GM19468 (cell line): Measurements from ENCODE around the gene THADA.
A peak's percentile ranks its signal among the peaks of the same experiment; 100 is the strongest.

ENCODE experiments used
- ATAC-seq: cut with Tn5 transposase; IDR thresholded peaks from one replicate; pipeline ENCODE4 v1.9.1; 2021; ENCODE audit warnings: mild to moderate bottlenecking, moderate library complexity, moderate number of reproducible peaks; ENCODE audit not compliant: unreplicated experiment; ENCODE audit errors: extremely low read depth

THADA gene

DNA sequence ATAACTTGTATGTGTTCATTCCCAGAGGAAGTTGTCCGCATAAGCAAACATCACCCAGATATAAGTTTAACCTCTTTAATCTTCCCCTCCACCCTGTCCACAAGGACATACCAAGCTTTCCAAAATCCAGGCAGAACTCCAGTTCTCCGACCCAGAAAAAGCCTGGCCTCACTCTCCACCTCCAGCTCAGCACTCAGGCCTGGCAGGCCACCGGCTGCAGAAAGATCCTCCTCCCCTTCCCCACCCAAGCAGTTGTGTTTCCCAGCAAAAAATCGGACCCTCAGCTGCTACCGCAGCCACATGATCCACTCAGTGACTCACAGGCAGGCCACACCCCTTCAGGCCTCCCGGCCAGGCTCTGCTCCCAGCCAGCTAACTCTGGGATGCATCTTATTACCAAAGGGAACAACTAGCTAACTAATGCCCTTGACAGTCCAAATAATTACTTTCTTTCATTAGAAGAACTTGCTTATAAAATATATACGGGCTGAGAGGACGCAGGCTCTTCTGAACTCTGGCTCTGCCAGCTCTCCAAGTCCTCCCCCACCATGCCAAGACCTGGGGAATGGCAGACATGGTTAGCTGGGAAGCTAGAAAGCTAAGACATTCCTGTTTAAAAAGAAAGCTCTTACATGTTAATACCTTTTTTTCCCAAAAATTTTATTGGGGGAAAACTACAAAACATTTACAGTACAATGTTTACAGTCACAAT, 373.9 kb downstream of the THADA start:
- ATAC-seq: no peak

DNA sequence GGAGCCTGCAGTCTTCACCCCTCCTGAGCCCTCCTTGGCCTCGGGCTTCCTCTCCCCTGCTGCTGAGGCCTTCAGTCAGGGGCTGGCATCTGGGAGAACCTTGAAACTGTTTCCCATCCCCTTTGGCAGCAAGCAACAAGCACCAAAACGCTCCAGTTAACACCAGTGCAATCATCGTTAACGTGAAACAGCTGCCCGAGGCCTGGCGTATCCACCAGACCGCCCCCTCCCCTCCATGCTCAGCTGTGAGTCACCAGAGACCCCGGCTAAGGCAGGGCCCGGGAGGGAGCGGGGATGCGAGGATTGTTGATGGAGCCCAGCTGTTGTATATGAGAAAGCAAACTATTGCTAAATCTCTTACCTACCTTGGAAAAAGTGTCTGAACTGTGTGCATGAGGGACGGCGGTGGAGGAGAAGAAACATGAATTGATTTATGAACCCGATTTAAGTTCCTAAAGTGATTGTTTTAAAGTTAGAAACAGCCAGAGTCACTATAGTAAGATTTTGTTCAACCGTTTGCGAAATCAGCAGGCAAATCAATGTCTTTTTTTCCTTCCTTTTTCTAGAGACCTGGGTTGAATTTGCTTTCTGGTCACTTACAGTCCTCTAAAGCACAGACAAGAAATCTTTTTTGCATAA, 374.6 kb downstream of the THADA start:
- ATAC-seq: no peak

DNA sequence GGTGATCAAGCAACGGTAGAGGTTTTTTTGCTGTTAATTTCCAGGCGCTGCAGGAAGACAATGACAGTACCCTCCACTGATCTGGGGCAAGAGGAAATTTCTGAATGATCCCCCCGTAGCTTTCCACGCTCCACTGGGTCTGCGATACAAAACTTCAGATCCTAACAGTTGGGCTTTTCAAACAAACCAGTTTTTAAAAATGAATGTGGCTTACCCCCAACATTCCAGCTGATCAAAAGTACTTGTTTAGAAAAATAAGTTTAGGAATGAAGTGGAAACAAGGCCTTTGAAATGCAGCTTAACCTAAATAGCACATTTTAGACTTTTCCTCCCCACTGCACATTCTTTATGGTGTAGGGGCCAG, 375.1 kb downstream of the THADA start:
- no peak for ATAC-seq

DNA sequence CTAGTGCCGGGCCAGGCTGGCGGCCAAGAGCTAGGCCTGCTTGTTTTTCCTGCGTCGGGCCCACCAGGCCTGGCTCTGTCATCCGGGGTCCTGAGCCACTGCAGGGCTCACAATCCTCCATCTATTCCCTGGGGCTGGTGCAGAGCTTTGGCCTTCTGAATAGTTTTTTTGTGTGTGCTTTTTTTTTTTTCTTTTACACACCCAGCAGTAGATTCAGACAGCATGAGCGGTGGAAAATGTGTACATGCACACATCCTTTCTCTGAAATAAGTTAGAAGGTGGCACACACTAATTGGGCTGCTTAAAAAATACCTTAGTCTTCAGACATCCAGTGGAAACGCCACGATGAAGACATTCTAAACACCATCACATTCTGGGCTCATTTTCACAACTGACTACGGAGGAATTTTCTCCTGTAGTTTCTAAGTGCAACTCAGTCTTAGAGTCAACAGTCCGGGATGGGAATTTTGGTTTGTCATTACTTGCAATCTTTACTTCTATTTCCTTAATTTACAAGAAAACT, 375.5 kb downstream of the THADA start:
- no peak for ATAC-seq

DNA sequence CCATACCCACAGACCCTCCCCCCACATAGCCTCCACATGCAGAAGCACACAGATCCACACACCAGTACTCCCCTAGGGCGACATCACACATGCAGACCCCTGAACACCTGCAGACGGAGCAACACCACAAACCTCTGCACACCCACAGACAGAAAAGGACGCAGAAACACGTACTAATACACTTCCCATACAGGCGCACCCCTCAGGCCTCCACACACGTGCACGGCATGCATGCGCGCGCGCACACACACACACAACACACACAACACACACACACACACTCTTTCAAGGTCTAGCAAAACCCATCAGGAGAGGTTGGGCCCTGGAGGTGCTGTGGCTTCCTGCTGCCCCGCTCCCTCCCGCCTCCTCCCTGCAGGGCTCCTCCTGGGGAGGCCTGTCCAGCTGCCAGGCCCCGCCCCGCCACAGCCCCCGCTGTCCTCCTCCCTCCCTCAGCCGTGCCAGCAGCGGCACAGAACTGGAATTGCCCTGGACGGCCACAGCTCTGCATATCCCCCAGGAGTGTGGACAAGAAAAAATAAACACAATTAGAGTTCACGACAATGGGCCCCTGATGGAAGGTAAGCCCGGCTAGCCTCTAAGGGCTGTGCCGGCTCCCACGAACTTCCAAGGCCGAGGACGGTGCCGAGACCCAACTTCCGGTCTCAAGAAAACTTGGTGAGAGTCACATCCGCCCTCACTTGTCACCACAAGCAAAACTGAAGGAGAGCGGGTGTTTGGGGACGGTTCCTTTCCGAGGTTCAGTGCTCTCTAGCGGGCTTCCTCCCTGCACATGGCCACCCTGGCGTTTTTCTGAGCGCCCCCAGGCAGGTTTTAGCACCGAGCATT, 376.2 kb downstream of the THADA start:
- peak; percentile 58 for ATAC-seq

DNA sequence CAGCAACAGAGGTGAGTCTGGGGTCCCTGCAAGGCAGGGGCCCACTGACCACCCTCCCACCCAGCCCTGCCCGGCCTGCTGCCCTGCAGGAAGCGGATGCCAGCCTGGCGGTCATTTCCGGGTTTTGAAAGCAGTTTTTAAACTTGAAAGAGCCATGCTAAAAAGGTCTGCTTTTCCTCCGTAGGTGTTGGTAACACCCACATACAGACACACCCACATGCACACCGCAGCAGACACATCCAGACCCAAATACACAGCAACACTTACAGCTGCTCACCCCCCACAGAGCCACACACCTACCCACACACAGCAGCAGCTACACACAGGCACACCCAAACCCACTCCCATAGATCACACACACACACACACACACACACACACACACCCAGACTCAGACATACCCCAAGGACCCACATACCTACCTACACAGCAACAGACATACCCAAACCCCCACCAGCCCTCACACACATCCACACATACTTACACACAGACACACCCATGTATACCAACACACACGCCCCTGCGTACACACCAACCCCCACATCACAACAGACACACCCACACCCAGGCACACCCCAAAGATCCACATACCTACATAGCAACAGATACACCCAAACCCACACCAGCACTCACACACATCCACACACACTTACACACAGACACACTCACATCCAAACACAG, 377.0 kb downstream of the THADA start:
- ATAC-seq: no peak

DNA sequence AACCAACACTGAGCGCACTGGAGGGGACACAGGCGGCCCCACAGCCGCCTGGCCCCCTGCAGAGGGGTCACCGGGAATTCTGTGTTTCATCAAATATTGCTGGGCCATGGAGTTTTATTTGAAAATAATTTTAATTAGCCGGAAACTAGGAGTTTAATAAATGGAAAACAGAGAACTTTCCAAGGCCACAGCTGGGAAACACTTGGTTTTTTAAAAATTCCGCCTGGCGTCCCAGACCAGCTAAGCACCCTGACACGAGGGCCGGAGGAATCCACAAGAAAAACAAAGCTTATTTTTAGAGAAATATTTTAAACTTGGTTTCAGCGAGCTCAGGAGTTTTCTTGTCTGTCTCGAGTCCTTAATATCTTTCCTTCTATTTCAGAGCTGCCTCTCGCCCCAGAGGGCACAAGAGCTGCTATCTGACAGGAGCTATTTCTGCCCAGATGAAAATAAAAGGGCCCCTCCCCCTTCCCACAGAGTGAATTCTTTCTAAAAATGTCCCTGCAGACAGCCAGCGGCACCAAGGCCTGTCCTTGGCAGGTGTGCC, 377.6 kb downstream of the THADA start:
- no peak for ATAC-seq

DNA sequence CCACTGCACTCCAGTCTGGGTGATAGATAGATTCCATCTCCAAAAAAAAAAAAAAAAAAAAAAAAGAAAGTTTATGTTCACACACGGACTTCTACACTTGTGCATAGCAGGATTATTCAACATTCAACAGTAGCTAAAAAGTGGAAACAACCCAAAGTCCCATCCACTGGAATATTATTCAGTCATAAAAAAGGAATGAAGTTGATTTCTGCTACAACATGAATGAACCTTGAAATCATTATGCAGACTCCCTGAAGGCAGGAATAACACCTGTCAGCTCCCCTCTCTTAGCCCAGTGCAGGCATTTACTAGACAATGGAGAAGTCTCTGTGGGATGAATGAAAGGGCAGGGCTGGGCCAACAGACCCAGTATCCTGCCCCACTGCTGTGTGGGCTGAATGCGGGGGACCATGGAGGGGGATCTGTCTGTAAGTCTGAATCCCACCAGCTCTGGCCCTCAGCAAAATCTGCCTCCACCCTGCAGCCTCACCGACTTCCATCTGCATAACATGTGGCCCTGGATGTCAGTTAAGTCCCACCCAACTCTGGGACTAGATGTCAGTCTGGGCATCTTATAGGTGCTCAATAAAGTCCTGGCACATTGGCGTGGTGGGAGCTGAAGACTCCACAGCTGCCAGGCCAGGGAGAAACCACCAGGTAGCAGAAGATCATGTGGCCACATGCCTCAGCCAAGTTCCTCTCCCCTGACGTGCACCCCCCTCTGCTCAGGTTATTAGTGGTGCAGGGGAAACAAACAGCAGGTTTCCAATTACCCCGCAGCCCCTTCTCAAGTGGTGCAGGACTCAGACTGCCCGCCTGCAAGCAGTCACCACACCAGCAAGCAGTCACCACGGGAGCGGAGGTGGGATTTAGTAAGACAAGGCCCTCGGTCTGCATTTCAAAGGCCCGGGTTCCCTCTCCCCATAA, 378.3 kb downstream of the THADA start:
- no peak for ATAC-seq

DNA sequence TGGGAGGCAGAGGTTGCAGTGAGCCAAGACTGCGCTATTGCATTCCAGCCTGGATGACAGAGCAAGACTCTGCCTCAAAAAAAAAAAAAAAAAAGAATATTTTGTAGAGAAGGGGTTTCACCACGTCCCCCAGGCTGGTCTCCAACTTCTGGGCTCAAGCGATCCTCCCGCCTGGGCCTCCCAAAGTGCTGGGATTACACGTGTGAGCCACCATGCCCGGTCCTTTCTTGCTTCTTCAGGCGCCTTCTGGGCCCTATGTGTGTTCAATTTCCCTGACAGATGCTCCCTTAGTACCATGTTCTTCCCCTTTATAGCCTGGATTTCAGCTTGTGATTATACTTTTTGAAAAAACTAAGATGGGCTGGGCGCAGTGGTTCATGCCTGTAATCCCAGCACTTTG, 379.2 kb downstream of the THADA start:
- no peak for ATAC-seq

DNA sequence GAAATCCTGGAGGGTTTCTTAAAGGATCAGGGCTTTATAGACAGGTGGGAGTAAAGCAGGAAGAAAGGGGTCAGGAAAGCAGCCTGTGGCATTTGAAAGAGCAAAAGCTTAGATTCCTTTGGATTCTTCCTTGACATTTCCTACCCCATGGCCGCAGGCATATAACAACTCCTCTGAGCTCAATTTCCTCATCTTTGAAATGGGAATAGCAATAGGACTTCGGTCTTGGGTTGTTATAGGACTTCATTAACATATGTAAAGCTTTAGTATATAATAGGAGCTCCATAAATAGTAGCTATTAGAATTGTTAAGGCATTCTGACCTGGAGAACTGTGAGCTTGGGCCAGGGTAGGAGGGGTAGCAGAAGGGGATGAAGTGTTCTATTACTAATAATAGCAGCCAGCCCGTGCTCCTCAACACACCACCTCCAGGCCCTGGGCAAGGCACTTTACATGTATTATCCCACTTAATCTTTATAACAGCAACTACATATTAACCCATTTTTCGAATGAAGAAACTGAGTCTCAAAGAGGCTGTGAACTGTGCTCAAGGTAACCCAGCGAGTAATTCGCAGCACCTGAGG, 380.1 kb downstream of the THADA start:
- ATAC-seq: no peak

DNA sequence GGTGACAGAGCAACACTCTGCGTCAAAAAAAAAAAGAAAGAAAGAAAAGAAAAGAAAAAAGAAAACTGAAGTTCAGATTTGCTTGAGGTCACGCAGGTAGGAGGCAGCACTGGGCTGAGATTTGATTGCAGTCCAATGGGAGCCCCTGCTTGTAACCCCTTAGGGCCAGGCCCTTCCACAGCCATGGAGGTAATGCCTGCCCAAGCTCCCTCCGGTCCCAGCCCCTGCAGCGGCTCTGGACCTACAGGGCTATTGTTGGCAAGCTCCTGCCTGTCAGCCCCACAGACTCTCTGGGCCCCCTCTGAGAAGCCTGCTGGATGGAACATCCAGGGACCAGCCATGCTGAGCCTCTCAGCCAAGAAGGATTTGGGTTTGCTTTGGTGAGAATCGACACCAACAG, 381.6 kb downstream of the THADA start:
- ATAC-seq: no peak

DNA sequence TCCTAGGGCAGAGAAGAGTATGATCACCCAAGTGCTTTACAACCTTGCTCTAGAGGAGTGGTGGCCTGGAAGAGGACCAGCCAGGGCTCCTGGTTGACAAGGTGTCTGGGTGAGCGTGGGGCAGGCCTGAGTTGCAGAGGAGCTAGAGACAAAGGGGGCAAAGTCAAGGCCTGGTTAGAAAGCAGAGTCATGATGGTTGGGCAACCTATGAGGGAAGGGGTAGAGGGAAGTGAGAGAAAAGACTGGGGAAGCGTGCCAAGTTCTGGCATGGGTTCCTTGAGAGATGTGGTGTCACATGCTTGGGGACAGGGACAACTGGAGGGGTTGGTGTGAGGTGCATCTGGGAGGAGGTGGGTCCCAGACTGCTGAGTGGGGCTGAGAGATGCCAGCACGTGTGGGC, 382.9 kb downstream of the THADA start:
- no peak for ATAC-seq

DNA sequence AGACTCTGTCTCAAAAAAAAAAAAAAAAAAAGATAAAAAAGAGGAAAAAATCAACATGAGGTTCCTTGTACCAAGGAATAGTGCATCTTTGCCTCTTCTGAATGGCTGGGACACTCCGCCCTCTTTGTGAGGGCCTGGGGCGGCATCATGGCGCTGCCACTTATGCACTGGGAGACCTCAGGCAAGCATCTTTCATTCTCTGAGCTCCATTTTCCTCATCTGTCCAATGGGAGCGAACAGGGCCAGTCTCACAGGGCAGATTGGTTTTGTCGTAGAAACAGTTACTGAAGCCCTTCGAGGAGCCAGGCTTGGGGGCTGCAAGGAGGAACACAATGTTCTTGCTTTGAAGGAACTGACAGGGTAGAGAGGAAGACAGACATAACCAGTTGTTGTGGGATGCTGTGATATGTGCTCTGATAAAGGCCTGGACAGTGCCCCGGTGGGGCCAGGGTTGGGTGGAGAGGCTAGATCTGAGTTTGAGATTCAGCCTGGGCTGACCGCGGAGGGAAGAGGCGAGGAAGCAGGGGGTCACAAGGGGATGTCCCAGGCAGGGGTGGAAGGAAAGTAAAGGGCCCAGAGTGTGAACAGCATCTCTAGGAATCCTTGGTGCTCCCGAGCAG, 383.5 kb downstream of the THADA start:
- ATAC-seq: no peak

DNA sequence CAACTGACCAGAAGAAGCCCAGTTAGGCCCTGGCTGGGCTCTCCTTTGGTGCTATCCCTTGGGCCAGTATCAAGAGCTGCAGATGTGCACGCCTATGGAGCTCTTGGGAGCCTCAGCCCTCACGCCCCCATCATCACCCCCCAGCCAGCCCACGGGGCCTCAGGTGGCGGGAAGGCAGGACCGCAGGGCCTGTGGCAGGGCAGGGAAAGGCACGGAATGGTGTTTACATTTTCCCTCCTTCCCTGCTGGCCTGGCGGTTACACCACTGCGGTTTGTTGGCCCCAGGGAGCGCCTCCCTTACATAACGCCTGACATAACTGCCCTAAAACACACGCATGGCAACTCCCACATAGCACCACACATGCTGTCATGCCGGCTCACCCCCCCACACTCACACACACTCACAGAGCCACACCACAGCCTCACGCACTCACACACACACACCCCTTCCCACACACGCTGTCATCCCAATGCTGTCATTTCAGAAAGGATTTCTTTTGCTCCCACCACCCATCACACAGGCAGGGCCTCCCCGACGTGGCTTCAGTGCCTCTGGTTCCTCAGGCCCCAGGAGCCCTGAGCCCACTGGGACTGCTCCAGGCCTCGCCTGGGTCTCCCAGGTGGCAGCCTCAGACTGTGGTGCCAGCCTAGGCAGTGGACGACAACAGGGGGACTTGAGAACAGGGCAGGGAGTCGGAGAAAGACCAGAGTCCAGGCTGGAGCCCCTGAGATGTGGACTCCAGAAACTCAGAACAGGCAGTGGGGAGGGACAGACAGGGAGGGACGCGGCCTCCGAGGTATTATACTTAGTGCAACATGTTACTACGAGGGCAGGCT, 385.2 kb downstream of the THADA start:
- ATAC-seq: no peak

DNA sequence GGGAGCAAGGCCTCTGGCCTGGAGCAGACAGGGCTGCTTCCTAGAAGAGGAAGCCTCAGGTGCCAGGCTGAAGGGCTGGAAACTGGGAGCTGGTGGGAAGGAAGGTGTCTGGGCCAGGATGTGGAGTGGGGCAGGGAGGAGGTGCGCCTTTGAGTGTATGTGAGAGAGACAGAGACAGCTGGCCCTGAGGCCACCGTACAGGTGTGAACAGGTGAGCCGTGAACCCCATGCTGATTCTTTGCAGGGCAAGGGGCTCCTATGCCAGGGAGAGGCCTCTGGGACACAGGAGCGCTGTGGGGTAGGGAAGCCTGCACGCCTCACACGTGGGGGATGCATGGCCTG, 385.7 kb downstream of the THADA start:
- no peak for ATAC-seq

DNA sequence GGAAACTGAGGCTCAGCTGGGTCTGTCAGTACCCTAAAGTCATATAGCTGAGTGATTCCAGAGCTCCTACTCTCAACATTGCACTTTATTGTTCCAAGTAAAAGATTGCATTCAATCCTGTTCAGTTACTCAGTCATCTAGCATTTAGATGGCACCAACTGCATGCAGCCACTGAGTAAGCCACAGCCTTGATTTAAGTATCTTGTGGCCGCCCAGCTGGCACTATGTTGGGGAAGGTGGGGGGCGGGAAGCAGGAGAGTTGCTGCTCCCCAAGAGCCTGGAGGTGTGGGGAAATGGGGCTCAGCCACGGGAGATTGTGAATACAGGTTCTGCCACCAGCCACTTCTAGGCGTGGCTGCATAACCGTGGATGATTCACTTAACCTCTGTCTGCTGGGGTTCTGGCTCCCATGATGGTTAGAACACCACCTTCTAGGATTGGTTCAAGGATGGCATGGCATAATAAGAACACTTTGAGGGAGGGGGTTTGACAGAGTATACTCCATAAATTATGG, 386.6 kb downstream of the THADA start:
- ATAC-seq: no peak

DNA sequence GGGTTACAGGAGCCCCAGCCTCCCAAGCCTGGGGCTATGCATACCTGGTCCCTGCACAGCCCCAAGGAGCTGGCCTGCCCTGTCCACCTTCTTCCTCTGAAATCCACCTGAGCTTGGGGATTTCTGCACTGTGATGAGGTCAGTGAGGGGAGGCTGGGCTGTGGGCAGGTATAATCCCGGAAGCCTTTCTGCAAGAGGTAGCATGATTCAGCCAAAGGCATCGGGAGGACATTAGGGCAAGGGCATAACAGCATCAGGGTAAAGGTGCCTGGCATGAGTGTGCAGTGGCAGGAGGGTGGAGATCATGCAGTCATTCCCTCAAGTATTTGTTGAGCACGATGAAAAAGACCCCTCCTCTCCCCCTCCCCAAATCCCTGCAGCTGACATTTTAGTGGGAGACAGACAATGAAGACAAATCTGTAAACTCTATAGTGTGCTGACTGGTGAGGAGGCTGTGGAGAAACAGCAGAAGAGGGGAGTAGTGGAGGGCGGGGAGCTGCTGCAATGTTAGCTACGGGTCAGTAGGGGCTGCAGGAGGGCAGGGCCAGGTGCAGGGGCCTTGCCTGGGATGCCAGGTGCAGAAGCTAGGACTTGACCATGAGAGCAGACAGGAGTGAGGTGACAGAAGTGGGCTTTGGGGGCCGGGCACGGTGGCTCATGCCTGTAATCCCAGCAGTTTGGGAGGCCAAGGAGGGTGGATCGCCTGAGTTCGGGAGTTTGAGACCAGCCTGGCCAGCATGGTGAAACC, 388.1 kb downstream of the THADA start:
- ATAC-seq: no peak
